ENCODE data around the gene SPDL1.
A peak's percentile ranks its signal among the peaks of the same experiment; 100 is the strongest.

SPDL1 gene

GRCh38 chr5:169631360-169631759 lies 47.8 kb downstream of the SPDL1 start:
- no peak for DNase-seq

- DNase-seq = no peak
These were observed 49.4 kb downstream of the SPDL1 start for GRCh38 chr5:169632946-169633345.

- no peak for DNase-seq
These were observed 51.0 kb downstream of the SPDL1 start for GRCh38 chr5:169634606-169635005.

- no peak for DNase-seq
These were observed 52.4 kb downstream of the SPDL1 start for GRCh38 chr5:169635936-169636335.

GRCh38 chr5:169636477-169637084 lies 53.0 kb downstream of the SPDL1 start:
- DNase-seq = no peak

- DNase-seq = no peak
These were observed 53.5 kb downstream of the SPDL1 start, which contains the start of gene DOCK2 for GRCh38 chr5:169637085-169637548. Gene DOCK2, plus strand, starts transcription at chr5:169637275. Its CDS starts 52 bp downstream, at chr5:169637327.

- no peak for DNase-seq
These were observed 54.1 kb downstream of the SPDL1 start for GRCh38 chr5:169637549-169638121.

- no peak for DNase-seq
These were observed 57.7 kb downstream of the SPDL1 start for GRCh38 chr5:169641253-169641652.

GRCh38 chr5:169646856-169647255 lies 63.3 kb downstream of the SPDL1 start:
- DNase-seq = no peak

GRCh38 chr5:169647566-169647965 lies 64.0 kb downstream of the SPDL1 start:
- DNase-seq = no peak

- peak in 1 of 2 experiments; percentile 7 for DNase-seq
These were observed 65.2 kb downstream of the SPDL1 start for GRCh38 chr5:169648725-169649310.

GRCh38 chr5:169649486-169649885 lies 65.9 kb downstream of the SPDL1 start:
- no peak for DNase-seq

- no peak for DNase-seq
These were observed 67.2 kb downstream of the SPDL1 start for GRCh38 chr5:169650701-169651331.

GRCh38 chr5:169651526-169651925 lies 68.0 kb downstream of the SPDL1 start:
- DNase-seq = peak in 1 of 2 experiments; percentile 39

GRCh38 chr5:169652057-169652456 lies 68.5 kb downstream of the SPDL1 start:
- peak in 1 of 2 experiments; percentile 27 for DNase-seq

- DNase-seq = no peak
These were observed 69.5 kb downstream of the SPDL1 start for GRCh38 chr5:169653091-169653490.

Measured in NCI-H446 (cell line).